ENCODE data around the gene N4BP2L1. TPM values are rescaled to one million over a fixed set of nuclear protein-coding genes. Genes with fewer than 3 reads are reported as not detected.

N4BP2L1 gene
- polyA plus RNA-seq, 3 donors = 50.9 to 82.5 (median 81.5) TPM

GRCh38 chr13:32445461-32445860, 17.5 kb upstream of the N4BP2L1 start:
- Histone ChIP-seq H3K27me3 (ENCODE audit: control insufficient read depth in 2 of 2, insufficient read depth in 2 of 2, low read length in 2 of 2) (no peaks in the 10 kb centered on the region), H3K4me3 (replicated peaks in 1 of 3; ENCODE audit: low read depth in 2 of 3, low read length in 3 of 3) (no peak overlapping the region), H3K4me1 (ENCODE audit: control insufficient read depth in 1 of 2, insufficient read depth in 2 of 2, low read length in 2 of 2) (peaks cover 41 to 46% of the 10 kb centered on the region in 2 donors), H3K27ac (ENCODE audit: low read depth in 1 of 2, low read length in 2 of 2) (peak overlapping the region in 1 of 2 donors; percentile 77), H3K9ac (ENCODE audit: insufficient read depth, low read length, poor library complexity, severe bottlenecking) (no peak overlapping the region), H3K9me3 (replicated peaks in 1 of 2; ENCODE audit: control insufficient read depth in 1 of 2, insufficient read depth in 1 of 2, low read length in 2 of 2) (no peaks in the 10 kb centered on the region), H3K36me3 (replicated peaks in 1 of 2; ENCODE audit: control insufficient read depth in 1 of 2, insufficient read depth in 2 of 2, low read length in 2 of 2) (no peaks in the 10 kb centered on the region), H3K79me2 (ENCODE audit: insufficient read depth, low read length) (no peaks in the 10 kb centered on the region), H2AFZ (ENCODE audit: insufficient read depth, low read depth, low read length, poor library complexity, severe bottlenecking) (no peak overlapping the region), H4K20me1 (ENCODE audit: insufficient read depth, low read length) (no peaks in the 10 kb centered on the region), H3K4me2 (replicated peaks; ENCODE audit: extremely low read depth, low read length, poor library complexity, severe bottlenecking) (no peak overlapping the region)
- no peak for DNase-seq
- H3K4me1 Mint-ChIP-seq = peaks cover 48% of the 10 kb centered on the region
- H3K36me3 Mint-ChIP-seq = no peaks in the 10 kb centered on the region
- intact Hi-C loops (cut with micrococcal nuclease) = no loop called here
- TF ChIP-seq CTCF (IDR thresholded peaks at IDR 0.05) = no peak
- H3K27me3 Mint-ChIP-seq (ENCODE audit: low read depth in 3 of 3) = no peaks in the 10 kb centered on the region
- H3K27ac Mint-ChIP-seq = peak overlapping the region in 1 of 7 donors; percentile 34
- no CpG with 5 or more reads among the region's 2 CpGs for WGBS (ENCODE audit: insufficient coverage)
- H3K9me3 Mint-ChIP-seq = no peaks in the 10 kb centered on the region
- no peak overlapping the region for H3K4me3 Mint-ChIP-seq

- H2AFZ ChIP-seq (ENCODE audit: insufficient read depth, low read depth, low read length, poor library complexity, severe bottlenecking) = peak overlapping the region; percentile 69
- peak; percentile 60 for TF ChIP-seq CTCF (IDR thresholded peaks at IDR 0.05)
- H3K4me1 ChIP-seq (ENCODE audit: control insufficient read depth in 1 of 2, insufficient read depth in 2 of 2, low read length in 2 of 2) = peaks cover 41 to 44% of the 10 kb centered on the region in 2 donors
- Mint-ChIP-seq H3K9me3 (no peaks in the 10 kb centered on the region), H3K4me1 (peaks cover 44% of the 10 kb centered on the region), H3K36me3 (peaks cover 0 to 5% of the 10 kb centered on the region in 2 donors), H3K4me3 (no peak overlapping the region), H3K27me3 (ENCODE audit: low read depth in 3 of 3) (peaks cover 0 to 1% (median 0%) of the 10 kb centered on the region in 3 donors), H3K27ac (peak overlapping the region in 4 of 7 donors; percentile 10 to 87 (median 58))
- H3K27ac ChIP-seq (ENCODE audit: low read depth in 1 of 2, low read length in 2 of 2) = peak overlapping the region in 1 of 2 donors; percentile 72
- H3K4me2 ChIP-seq (replicated peaks; ENCODE audit: extremely low read depth, low read length, poor library complexity, severe bottlenecking) = peak overlapping the region; percentile 61
- no peaks in the 10 kb centered on the region for H3K36me3 ChIP-seq (replicated peaks in 1 of 2; ENCODE audit: control insufficient read depth in 1 of 2, insufficient read depth in 2 of 2, low read length in 2 of 2)
- H3K9ac ChIP-seq (ENCODE audit: insufficient read depth, low read length, poor library complexity, severe bottlenecking) = no peak overlapping the region
- no peaks in the 10 kb centered on the region for H3K79me2 ChIP-seq (ENCODE audit: insufficient read depth, low read length)
- intact Hi-C loops (cut with micrococcal nuclease) = no loop called here
- no peaks in the 10 kb centered on the region for H4K20me1 ChIP-seq (ENCODE audit: insufficient read depth, low read length)
- DNase-seq = peak in 2 of 3 donors; percentile 53 to 59
- H3K4me3 ChIP-seq (replicated peaks in 1 of 3; ENCODE audit: low read depth in 2 of 3, low read length in 3 of 3) = peak overlapping the region in 1 of 3 experiments; percentile 53
- H3K9me3 ChIP-seq (replicated peaks in 1 of 2; ENCODE audit: control insufficient read depth in 1 of 2, insufficient read depth in 1 of 2, low read length in 2 of 2) = no peaks in the 10 kb centered on the region
- 0% methylated on average over 1 of the region's 2 CpGs for WGBS (ENCODE audit: insufficient coverage)
- H3K27me3 ChIP-seq (ENCODE audit: control insufficient read depth in 2 of 2, insufficient read depth in 2 of 2, low read length in 2 of 2) = no peaks in the 10 kb centered on the region
These were observed 15.2 kb upstream of the N4BP2L1 start for GRCh38 chr13:32443111-32443510.

Data from CD14-positive monocyte (primary cell).